D721Med (cell line): Measurements from ENCODE around the gene GRIA4.

Experiments
- DNase-seq: peaks from one replicate; pipeline ENCODE4 v3.0.0; 2011; ENCODE audit warnings: low spot score; ENCODE audit not compliant: insufficient read length
- FAIRE-seq: peaks from 2 replicates; lab custom pipeline; 2011; peaks lifted over from hg19 to GRCh38; lab: Jason Lieb, UNC
- TF ChIP-seq, protein P1 (sequence below): IDR thresholded peaks from 2 replicates; pipeline ENCODE4 v1.5.1; 2012; ENCODE audit warnings: mild to moderate bottlenecking, control low read depth; ENCODE audit not compliant: insufficient read depth; ENCODE audit errors: missing control alignments

GRIA4 gene

DNA sequence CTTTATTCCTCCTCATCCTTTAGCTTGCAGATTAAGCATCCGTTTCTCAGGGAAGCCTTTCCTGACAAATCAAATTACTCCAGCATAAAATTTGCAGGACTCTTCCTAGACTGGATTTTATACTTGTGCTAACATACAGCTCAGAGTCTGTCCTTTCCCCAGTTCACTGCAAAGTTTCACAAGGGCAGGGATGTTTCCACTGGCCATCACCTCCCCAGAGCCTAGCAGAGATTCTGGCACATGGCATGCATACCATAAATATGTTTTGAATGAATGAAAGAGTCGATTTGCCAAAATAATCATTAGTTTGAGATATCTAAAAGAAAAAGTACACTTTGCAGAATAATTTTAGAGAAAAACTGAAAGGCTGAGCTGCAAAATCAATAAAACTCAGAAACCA is 401.6 kb downstream of the GRIA4 start:
- DNase-seq (no peak), FAIRE-seq (no peak)
- TF ChIP-seq, protein P1, sequence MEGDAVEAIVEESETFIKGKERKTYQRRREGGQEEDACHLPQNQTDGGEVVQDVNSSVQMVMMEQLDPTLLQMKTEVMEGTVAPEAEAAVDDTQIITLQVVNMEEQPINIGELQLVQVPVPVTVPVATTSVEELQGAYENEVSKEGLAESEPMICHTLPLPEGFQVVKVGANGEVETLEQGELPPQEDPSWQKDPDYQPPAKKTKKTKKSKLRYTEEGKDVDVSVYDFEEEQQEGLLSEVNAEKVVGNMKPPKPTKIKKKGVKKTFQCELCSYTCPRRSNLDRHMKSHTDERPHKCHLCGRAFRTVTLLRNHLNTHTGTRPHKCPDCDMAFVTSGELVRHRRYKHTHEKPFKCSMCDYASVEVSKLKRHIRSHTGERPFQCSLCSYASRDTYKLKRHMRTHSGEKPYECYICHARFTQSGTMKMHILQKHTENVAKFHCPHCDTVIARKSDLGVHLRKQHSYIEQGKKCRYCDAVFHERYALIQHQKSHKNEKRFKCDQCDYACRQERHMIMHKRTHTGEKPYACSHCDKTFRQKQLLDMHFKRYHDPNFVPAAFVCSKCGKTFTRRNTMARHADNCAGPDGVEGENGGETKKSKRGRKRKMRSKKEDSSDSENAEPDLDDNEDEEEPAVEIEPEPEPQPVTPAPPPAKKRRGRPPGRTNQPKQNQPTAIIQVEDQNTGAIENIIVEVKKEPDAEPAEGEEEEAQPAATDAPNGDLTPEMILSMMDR = no peak

DNA sequence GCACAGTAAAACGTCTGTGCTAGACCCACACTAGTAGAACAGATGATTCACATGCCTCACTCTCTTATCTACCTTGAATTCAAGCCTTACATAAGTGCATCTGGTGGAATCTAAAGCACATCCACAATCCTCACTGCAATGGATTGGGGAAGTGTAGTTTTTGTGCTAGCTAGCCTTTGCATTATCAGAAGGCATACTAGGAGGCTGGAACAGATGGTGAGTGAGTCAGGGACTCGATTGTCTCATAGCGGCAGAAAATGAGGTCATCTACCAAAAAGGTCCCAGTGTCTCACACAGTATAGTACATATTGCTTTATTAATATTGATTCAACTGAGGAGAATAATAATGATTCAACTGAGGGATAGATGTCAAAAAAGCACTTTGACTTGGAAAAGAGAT is 402.9 kb downstream of the GRIA4 start:
- FAIRE-seq (no peak), DNase-seq (no peak)
- TF ChIP-seq, protein P1 = no peak

DNA sequence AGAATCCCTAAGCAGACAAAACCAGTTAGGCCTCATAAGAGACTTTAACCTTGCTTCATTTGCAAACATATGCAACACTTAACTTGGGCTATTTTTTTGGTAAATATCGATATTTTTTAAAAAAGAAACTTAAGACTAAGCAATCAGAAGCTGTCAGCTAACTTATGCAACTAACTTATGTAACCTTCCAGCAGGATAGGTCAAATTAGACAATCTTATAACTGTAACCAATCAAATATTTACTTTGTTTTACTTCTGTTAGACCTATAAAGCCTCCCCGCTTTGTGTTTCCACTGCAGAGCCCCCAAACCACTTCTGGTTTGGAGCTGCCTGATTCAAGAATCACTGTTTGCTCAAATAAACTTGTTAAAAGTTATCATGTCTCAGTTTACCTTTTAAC is 404.2 kb downstream of the GRIA4 start:
- DNase-seq = no peak
- TF ChIP-seq, protein P1 = no peak
- FAIRE-seq = no peak

DNA sequence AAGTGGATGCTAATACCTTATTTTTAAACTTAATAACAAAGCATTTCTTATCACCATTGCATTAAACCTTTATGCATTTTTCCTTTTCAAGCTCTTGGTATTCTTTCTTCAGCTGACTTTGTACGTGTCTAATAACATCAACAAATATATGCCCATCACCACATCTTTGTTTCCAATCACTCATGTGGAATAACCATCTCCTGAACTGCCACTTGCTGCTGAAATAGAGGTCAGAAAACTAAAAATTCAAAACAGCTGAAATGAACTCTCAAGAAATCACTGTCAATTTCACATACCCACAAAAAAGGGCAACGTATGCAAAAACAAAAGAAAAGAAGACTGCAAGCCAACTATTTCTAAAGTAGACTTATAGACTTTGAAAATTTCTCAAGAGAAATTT is 404.7 kb downstream of the GRIA4 start:
- DNase-seq (no peak), FAIRE-seq (no peak)
- TF ChIP-seq, protein P1 = no peak

DNA sequence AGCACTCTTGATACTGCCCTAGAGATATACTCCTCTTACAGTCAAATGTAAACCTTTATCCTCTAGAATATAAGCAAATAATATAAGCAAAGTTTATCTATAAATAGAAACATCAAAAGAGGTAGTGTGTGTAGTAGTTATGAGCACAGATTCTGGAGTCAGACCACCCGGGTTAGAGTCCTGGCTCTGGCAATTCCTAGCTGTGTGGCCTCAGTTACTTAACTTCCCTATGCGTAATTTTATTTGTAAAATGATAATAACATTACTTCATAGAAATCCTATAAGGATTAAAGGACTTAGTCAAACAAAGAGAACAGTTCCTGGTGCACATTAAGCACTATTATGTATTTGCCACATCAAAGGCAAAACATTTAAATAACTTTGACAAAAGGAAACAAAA is 405.2 kb downstream of the GRIA4 start:
- DNase-seq (no peak), FAIRE-seq (no peak)
- TF ChIP-seq, protein P1 = no peak

DNA sequence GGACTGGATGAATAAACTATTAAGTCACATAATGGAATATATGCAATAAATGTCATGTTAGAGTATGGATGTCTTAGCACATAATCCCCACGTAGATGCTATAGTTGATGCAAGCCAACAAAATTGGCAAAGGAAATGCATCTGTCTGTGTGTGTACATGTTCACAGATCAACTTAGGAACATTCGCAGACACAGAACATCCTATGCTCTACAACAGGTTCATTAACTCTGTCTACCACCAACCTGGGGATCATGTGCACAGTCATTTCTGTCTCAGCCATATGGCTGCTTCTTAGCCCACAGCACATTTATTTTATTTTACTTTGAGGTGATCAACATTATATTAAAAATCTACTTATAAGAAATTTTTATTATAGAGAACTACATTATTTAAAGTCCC is 407.2 kb downstream of the GRIA4 start:
- TF ChIP-seq, protein P1 = no peak
- FAIRE-seq (no peak), DNase-seq (no peak)

DNA sequence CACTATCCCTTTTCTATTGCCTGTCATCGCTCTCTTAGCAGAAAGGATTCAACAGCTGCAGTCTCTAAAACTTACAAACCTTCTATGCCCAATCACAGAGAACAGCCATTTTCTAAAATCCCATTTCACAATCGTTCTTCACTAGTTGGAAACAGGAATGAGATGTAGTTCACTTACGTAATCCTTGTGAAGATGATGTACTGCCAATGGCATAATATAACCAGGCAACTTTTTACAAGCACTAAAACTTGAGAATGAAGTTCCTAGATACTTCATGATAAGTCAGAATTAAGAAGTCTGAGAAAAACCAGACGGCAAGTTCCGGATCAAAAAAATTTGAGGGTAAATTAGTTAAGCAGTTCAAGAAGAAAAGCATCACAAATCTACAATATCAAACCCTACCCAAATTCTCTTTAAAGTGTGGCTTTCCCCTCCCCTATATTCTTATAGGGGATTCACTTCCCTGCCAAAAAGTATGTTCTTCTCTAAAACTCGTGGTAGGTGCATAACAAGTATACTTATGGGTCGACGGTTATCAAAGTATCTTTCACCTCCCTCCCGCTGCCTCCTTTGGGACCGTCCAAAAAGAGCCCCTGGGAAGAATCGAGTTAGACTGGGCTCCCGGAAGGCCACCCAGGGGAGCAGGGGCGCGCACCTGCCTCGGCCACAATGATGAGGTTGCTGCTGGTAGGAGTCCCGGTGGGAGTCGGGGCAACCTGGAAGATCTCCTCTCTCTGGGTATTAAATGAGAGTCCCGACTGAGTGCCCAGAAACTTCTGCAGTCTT is 411.5 kb downstream of the GRIA4 start:
- DNase-seq = no peak
- FAIRE-seq = no peak

More for the DNA sequence above, 411.5 kb downstream of the GRIA4 start:
- TF ChIP-seq, protein P1 = no peak
